ENCODE results near the gene CXCR6.

Gene CXCR6

GRCh38 chr3:45943207-45943846 lies at the start of gene CXCR6:
Gene CXCR6 (plus strand): TSS chr3:45943464. CDS start chr3:45946482, 3,018 bp downstream.
- in situ Hi-C loops (cut with HindIII; ENCODE audit: low sequenced_read_pairs): no loop called here

GRCh38 chr3:45894015-45894414 lies 49.2 kb upstream of the CXCR6 start:
- in situ Hi-C loops (cut with HindIII; ENCODE audit: low sequenced_read_pairs): no loop called here

GRCh38 chr3:45895686-45896468 lies 47.4 kb upstream of the CXCR6 start:
- in situ Hi-C loops (cut with HindIII; ENCODE audit: low sequenced_read_pairs): no loop called here

- in situ Hi-C loops (cut with HindIII; ENCODE audit: low sequenced_read_pairs): no loop called here
Measured at GRCh38 chr3:45896956-45897355, 46.3 kb upstream of the CXCR6 start.

- in situ Hi-C loops (cut with HindIII; ENCODE audit: low sequenced_read_pairs): no loop called here
Measured at GRCh38 chr3:45904931-45905330, 38.3 kb upstream of the CXCR6 start.

- in situ Hi-C loops (cut with HindIII; ENCODE audit: low sequenced_read_pairs): no loop called here
Measured at GRCh38 chr3:45905755-45906154, 37.5 kb upstream of the CXCR6 start.

GRCh38 chr3:45906681-45907407 lies 36.4 kb upstream of the CXCR6 start:
- in situ Hi-C loops (cut with HindIII; ENCODE audit: low sequenced_read_pairs): no loop called here

GRCh38 chr3:45907769-45908705 lies 35.2 kb upstream of the CXCR6 start:
- in situ Hi-C loops (cut with HindIII; ENCODE audit: low sequenced_read_pairs): no loop called here

GRCh38 chr3:45908761-45909160 lies 34.5 kb upstream of the CXCR6 start:
- in situ Hi-C loops (cut with HindIII; ENCODE audit: low sequenced_read_pairs): no loop called here

GRCh38 chr3:45909542-45909941 lies 33.7 kb upstream of the CXCR6 start:
- in situ Hi-C loops (cut with HindIII; ENCODE audit: low sequenced_read_pairs): no loop called here

GRCh38 chr3:45910892-45911291 lies 32.4 kb upstream of the CXCR6 start:
- in situ Hi-C loops (cut with HindIII; ENCODE audit: low sequenced_read_pairs): no loop called here

GRCh38 chr3:45911511-45912226 lies 31.6 kb upstream of the CXCR6 start:
- in situ Hi-C loops (cut with HindIII; ENCODE audit: low sequenced_read_pairs): no loop called here

GRCh38 chr3:45912435-45912834 lies 30.8 kb upstream of the CXCR6 start:
- in situ Hi-C loops (cut with HindIII; ENCODE audit: low sequenced_read_pairs): no loop called here

GRCh38 chr3:45914362-45915058 lies 28.8 kb upstream of the CXCR6 start:
- in situ Hi-C loops (cut with HindIII; ENCODE audit: low sequenced_read_pairs): no loop called here

- in situ Hi-C loops (cut with HindIII; ENCODE audit: low sequenced_read_pairs): no loop called here
Measured at GRCh38 chr3:45915059-45915439, 28.2 kb upstream of the CXCR6 start.

- in situ Hi-C loops (cut with HindIII; ENCODE audit: low sequenced_read_pairs): no loop called here
Measured at GRCh38 chr3:45915518-45916231, 27.6 kb upstream of the CXCR6 start.

GRCh38 chr3:45917146-45917898 lies 25.9 kb upstream of the CXCR6 start:
- in situ Hi-C loops (cut with HindIII; ENCODE audit: low sequenced_read_pairs): no loop called here

All from DLD1 (cell line).